Activated CD4-positive, alpha-beta T cell treated with anti-CD3 and anti-CD28 coated beads for 36 hours (primary cell): ENCODE results near the gene CASS4. TPM values are rescaled to one million over a fixed set of nuclear protein-coding genes. Genes with fewer than 3 reads are reported as not detected.
"Not testable (repeated sequence)": the region's sequence is repeated elsewhere in the genome, so short reads cannot be mapped to it uniquely, and the experiment has no call there.

ENCODE experiments used
- ATAC-seq: fragments of 200-7000 bp; cut with Tn5 transposase; one replicate; pipeline ENCODE4 v1.10.0; 2021; ENCODE audit warnings: mild to moderate bottlenecking, moderate library complexity
- CTCF ChIA-PET: fragments of 350-600 bp; sonication (Branson Sonifier 250); formaldehyde crosslinking; loops from one replicate; lab custom pipeline; 2021; ENCODE audit warnings: antibody characterized with exemption; lab: Charles Lee
- POLR2A ChIA-PET: fragments of 350-600 bp; sonication (Branson Sonifier 250); formaldehyde crosslinking; loops from one replicate; lab custom pipeline; 2021; ENCODE audit warnings: antibody characterized with exemption, inconsistent platforms; lab: Charles Lee
- DNase-seq: peaks from one replicate; pipeline ENCODE4 v3.0.0-alpha.2; 2020
- H3K27ac Mint-ChIP-seq: one replicate; pipeline ENCODE4 v1.8.0; 2021; ENCODE audit warnings: mixed read lengths
- H3K27me3 Mint-ChIP-seq: one replicate; pipeline ENCODE4 v1.8.0; 2021; ENCODE audit warnings: mixed read lengths
- H3K36me3 Mint-ChIP-seq: one replicate; pipeline ENCODE4 v1.8.0; 2021; ENCODE audit warnings: low read depth, mixed read lengths
- H3K4me1 Mint-ChIP-seq: one replicate; pipeline ENCODE4 v1.8.0; 2021; ENCODE audit warnings: mixed read lengths
- H3K4me3 Mint-ChIP-seq: one replicate; pipeline ENCODE4 v1.8.0; 2021; ENCODE audit warnings: mild to moderate bottlenecking, moderate library complexity, mixed read lengths
- H3K9me3 Mint-ChIP-seq: one replicate; pipeline ENCODE4 v1.8.0; 2021; ENCODE audit warnings: low read depth, mixed read lengths
- intact Hi-C, 2 experiments: fragments of 100-400 bp; cut with DNase I in 1 of 2; cut with micrococcal nuclease in 1 of 2; formaldehyde crosslinking; loops; one replicate each; pipeline versions ENCODE4 v1.14.2 to v1.15.1; 2022 to 2024; cut with DNase I, micrococcal nuclease
- total RNA-seq, 2 experiments: library from RNA; stranded (reverse); gene quantifications; one replicate each; pipeline ENCODE4 v1.2.3, GENCODE V29; 2021

CASS4 gene
- total RNA-seq, 2 experiments from 2014 or later: 5.1 to 5.6 TPM

- Mint-ChIP-seq H3K4me1 (peaks cover 43% of the 10 kb centered on the region), H3K9me3 (no peaks in the 10 kb centered on the region), H3K27me3 (no peaks in the 10 kb centered on the region), H3K4me3 (no peak within 1 kb of the TSS), H3K27ac (no peak within 1 kb of the TSS), H3K36me3 (peaks cover 60% of the 10 kb centered on the region)
- ChIA-PET CTCF (interaction anchor here (0.7 to 1.9 kb wide), 8 partner anchors 19 to 93 kb away, joined by 3 to 6 read pairs (median 4); partner anchors contain the start of genes CASS4 and FAM210B), POLR2A (interaction anchor here (0.5 to 2.3 kb wide), 5 partner anchors 9 to 37 kb away, joined by 3 to 6 read pairs (median 3); partner anchors contain the start of genes CASS4 and FAM210B)
- DNase-seq (peak; percentile 100), ATAC-seq (peak; percentile 90)
- intact Hi-C loops: loop anchor here (1.0 kb wide), 4 partner anchors 8 to 76 kb away; partner anchors contain the start of genes RTF2 (in 2 of the 2) and FAM210B (in 1 of the 2)
Measured at GRCh38 chr20:56392132-56392880, 19.8 kb upstream of the CASS4 start, which contains the start of the genes AURKA and CSTF1. Gene AURKA, minus strand, starts transcription at chr20:56392215. Its CDS starts 4,018 bp downstream, at chr20:56388197. Gene CSTF1, plus strand, starts transcription at chr20:56392645. Its CDS starts 2,908 bp downstream, at chr20:56395553.

- Mint-ChIP-seq H3K9me3 (no peaks in the 10 kb centered on the region), H3K4me1 (peaks cover 43% of the 10 kb centered on the region), H3K36me3 (peaks cover 58% of the 10 kb centered on the region), H3K4me3 (no peak overlapping the region), H3K27ac (no peak overlapping the region), H3K27me3 (no peaks in the 10 kb centered on the region)
- intact Hi-C loops: loop anchor here (1.0 kb wide), 4 partner anchors 7 to 75 kb away; partner anchors contain the start of genes RTF2 (in 2 of the 2) and FAM210B (in 1 of the 2)
- DNase-seq: peak; percentile 25
- peak; percentile 8 for ATAC-seq
- POLR2A ChIA-PET: interaction anchor here (0.6 to 2.3 kb wide), 3 partner anchors 19 to 77 kb away, joined by 3 to 6 read pairs (median 4); partner anchors contain the start of gene CASS4
- CTCF ChIA-PET: interaction anchor here (1.2 to 1.9 kb wide), 3 partner anchors 29 to 77 kb away, joined by 3 to 6 read pairs (median 4); no protein-coding TSS in a partner anchor
Measured at GRCh38 chr20:56392881-56393482, 19.1 kb upstream of the CASS4 start.

DNA sequence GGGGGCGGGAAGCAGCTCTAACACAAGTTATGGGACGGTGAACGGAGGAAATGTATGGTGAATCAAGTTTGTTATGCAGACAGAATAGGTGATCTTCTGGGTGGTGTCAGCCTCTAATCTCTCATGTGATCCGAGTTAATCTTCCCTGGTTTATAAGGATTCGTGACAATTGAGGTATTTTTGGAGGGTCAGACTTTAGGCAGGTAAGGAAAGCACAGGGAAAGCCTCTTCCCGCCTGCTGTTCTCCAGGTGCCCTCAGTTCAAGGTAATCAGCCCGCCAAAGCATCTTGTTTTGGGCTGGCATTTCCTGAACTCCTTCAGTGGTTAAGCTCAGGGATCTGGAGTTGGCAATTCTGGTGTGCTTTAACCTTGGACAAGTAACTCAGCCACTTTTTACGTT is 18.4 kb upstream of the CASS4 start:
- H3K4me1 Mint-ChIP-seq: peaks cover 43% of the 10 kb centered on the region
- H3K27ac Mint-ChIP-seq: no peak overlapping the region
- H3K36me3 Mint-ChIP-seq: peaks cover 55% of the 10 kb centered on the region
- no peak for ATAC-seq
- H3K9me3 Mint-ChIP-seq: no peaks in the 10 kb centered on the region
- no peaks in the 10 kb centered on the region for H3K27me3 Mint-ChIP-seq
- ChIA-PET CTCF (interaction anchor here (2.5 kb wide), 1 partner anchor 19 kb away, joined by 14 read pairs; the partner anchor contains the start of gene CASS4), POLR2A (interaction anchor here (0.6 to 2.3 kb wide), 5 partner anchors 13 to 203 kb away, joined by 3 to 6 read pairs (median 4); partner anchors contain the start of gene CASS4)
- no peak for DNase-seq
- no peak overlapping the region for H3K4me3 Mint-ChIP-seq
- intact Hi-C loops: no loop called here

GRCh38 chr20:56395166-56395565 is 16.9 kb upstream of the CASS4 start:
- CTCF ChIA-PET: interaction anchor here (0.6 to 2.5 kb wide), 6 partner anchors 9 to 28 kb away, joined by 3 to 14 read pairs (median 5); partner anchors contain the start of gene CASS4
- peak overlapping the region; percentile 8 for H3K27ac Mint-ChIP-seq
- no peak overlapping the region for H3K4me3 Mint-ChIP-seq
- no peaks in the 10 kb centered on the region for H3K9me3 Mint-ChIP-seq
- H3K4me1 Mint-ChIP-seq: peaks cover 41% of the 10 kb centered on the region
- peaks cover 50% of the 10 kb centered on the region for H3K36me3 Mint-ChIP-seq
- ATAC-seq: no peak
- H3K27me3 Mint-ChIP-seq: no peaks in the 10 kb centered on the region
- POLR2A ChIA-PET: interaction anchor here (0.7 kb wide), 1 partner anchor 236 kb away, joined by 3 read pairs; no protein-coding TSS in a partner anchor
- intact Hi-C loops: no loop called here
- no peak for DNase-seq

GRCh38 chr20:56400001-56400640 is 11.9 kb upstream of the CASS4 start:
- DNase-seq (peak; percentile 74), ATAC-seq (peak; percentile 70)
- intact Hi-C loops: loop anchor here (1.0 kb wide), 4 partner anchors 8 to 177 kb away; partner anchors contain the start of genes RTF2 (in 2 of the 2), AURKA (in 1 of the 2) and CSTF1 (in 1 of the 2)
- no peaks in the 10 kb centered on the region for H3K27me3 Mint-ChIP-seq
- no peak overlapping the region for H3K4me3 Mint-ChIP-seq
- H3K4me1 Mint-ChIP-seq: peaks cover 32% of the 10 kb centered on the region
- H3K27ac Mint-ChIP-seq: no peak overlapping the region
- ChIA-PET POLR2A (no interaction called here), CTCF (interaction anchor here (0.6 to 1.6 kb wide), 6 partner anchors 10 to 108 kb away, joined by 3 to 7 read pairs (median 4); partner anchors contain the start of gene CASS4)
- peaks cover 62% of the 10 kb centered on the region for H3K36me3 Mint-ChIP-seq
- H3K9me3 Mint-ChIP-seq: no peaks in the 10 kb centered on the region

- ATAC-seq: peak; percentile 92
- intact Hi-C loops: no loop called here
- POLR2A ChIA-PET: no interaction called here
- peak; percentile 75 for DNase-seq
- H3K36me3 Mint-ChIP-seq: peaks cover 68% of the 10 kb centered on the region
- CTCF ChIA-PET: interaction anchor here (1.3 kb wide), 1 partner anchor 9 kb away, joined by 3 read pairs; no protein-coding TSS in a partner anchor
- H3K27me3 Mint-ChIP-seq: no peaks in the 10 kb centered on the region
- no peaks in the 10 kb centered on the region for H3K9me3 Mint-ChIP-seq
- peak overlapping the region; percentile 65 for H3K27ac Mint-ChIP-seq
- peaks cover 31% of the 10 kb centered on the region for H3K4me1 Mint-ChIP-seq
- H3K4me3 Mint-ChIP-seq: peak overlapping the region; percentile 30
Measured at GRCh38 chr20:56403465-56403864, 8.6 kb upstream of the CASS4 start.

DNA sequence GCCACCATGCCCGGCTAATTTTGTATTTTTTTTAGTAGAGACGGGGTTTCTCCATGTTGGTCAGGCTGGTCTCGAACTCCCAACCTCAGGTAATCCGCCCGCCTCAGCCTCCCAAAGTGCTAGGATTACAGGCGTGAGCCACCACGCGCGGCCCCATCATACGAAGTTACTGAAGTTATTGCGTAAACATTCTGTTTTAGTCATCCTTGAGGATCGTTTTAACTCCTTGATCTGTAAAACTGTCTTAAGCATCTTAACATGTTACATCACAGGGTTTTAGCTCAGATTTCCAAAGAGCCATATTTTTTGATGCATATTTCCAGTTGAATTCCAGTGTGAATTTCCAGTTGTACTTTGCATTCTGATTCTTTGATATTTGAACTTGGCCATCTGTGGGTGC is 6.7 kb upstream of the CASS4 start:
- CTCF ChIA-PET, H3K9me3 Mint-ChIP-seq, ATAC-seq, H3K4me3 Mint-ChIP-seq, H3K27ac Mint-ChIP-seq, DNase-seq, POLR2A ChIA-PET, intact Hi-C loops, H3K27me3 Mint-ChIP-seq: not testable (repeated sequence)
- Mint-ChIP-seq H3K4me1 (peaks cover 20% of the 10 kb centered on the region), H3K36me3 (peaks cover 62% of the 10 kb centered on the region)

- Mint-ChIP-seq H3K27ac (no peak overlapping the region), H3K36me3 (peaks cover 59% of the 10 kb centered on the region), H3K4me1 (peaks cover 27% of the 10 kb centered on the region), H3K4me3 (no peak overlapping the region), H3K27me3 (no peaks in the 10 kb centered on the region), H3K9me3 (no peaks in the 10 kb centered on the region)
- ATAC-seq: no peak
- no peak for DNase-seq
- POLR2A ChIA-PET: interaction anchor here (1.1 to 1.2 kb wide), 3 partner anchors 8 to 15 kb away, joined by 3 read pairs; partner anchors contain the start of genes AURKA and CSTF1
- intact Hi-C loops: no loop called here
- CTCF ChIA-PET: interaction anchor here (1.0 to 1.5 kb wide), 2 partner anchors 11 kb away, joined by 3 to 6 read pairs; no protein-coding TSS in a partner anchor
Measured at GRCh38 chr20:56406910-56407309, 5.2 kb upstream of the CASS4 start.

DNA sequence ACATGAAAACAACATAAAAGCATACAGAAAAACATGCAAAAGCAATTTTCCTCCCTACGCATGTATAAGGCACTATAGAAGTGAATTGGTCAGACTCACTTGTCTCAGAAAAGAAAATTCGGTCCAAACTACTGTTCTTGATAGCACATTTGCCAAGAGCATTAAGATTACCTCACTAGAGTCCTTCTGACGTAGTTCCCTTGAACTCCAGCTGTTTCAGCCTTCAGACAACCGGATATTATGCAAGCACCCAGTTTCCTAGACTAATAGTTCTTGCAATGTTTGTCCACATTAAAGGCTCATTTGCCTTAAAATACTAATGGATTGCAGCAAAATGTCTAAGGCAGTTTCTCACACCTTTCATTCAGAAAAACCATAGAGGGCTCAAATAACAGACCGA is 2.5 kb upstream of the CASS4 start:
- intact Hi-C loops: no loop called here
- ChIA-PET CTCF (interaction anchor here (0.6 to 1.2 kb wide), 5 partner anchors 9 to 129 kb away, joined by 3 to 5 read pairs (median 4); no protein-coding TSS in a partner anchor), POLR2A (no interaction called here)
- Mint-ChIP-seq H3K27ac (no peak overlapping the region), H3K27me3 (no peaks in the 10 kb centered on the region), H3K36me3 (peaks cover 56% of the 10 kb centered on the region), H3K4me1 (peaks cover 34% of the 10 kb centered on the region), H3K9me3 (peaks cover 1% of the 10 kb centered on the region), H3K4me3 (no peak overlapping the region)
- ATAC-seq: no peak
- DNase-seq: no peak

DNA sequence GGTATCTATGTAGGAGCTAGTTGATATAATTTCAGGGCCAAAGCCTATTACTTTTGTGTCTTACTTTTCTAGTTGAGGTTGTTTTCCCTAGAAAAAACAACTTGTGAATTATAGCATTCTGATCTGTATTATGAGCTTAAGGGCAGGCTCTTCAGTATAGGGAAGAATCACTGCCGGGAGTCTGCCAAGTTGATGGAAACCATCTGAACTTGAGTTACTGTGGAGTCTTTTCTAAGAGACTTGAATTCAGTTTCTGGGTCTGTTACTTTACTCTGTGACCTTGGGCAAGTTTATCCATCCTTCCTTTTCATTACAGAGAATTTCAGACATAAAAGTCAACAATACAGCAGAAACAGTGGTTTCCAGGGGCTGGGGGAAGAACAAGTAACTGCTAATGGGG is 2.1 kb upstream of the CASS4 start:
- Mint-ChIP-seq H3K9me3 (peaks cover 1% of the 10 kb centered on the region), H3K27me3 (no peaks in the 10 kb centered on the region), H3K4me1 (peaks cover 37% of the 10 kb centered on the region), H3K36me3 (peaks cover 55% of the 10 kb centered on the region), H3K27ac (peak overlapping the region; percentile 14), H3K4me3 (no peak overlapping the region)
- POLR2A ChIA-PET: no interaction called here
- CTCF ChIA-PET: interaction anchor here (0.6 to 1.2 kb wide), 5 partner anchors 10 to 128 kb away, joined by 3 to 5 read pairs (median 4); no protein-coding TSS in a partner anchor
- ATAC-seq: no peak
- intact Hi-C loops: loop anchor here in 1 of 2 experiments (10.0 kb wide), 2 partner anchors 945 to 985 kb away; partner anchors contain the start of genes RAE1 and RBM38
- DNase-seq: no peak
